GM21825 (cell line): ENCODE results near the gene BARX1.
"Not testable (repeated sequence)": the region's sequence is repeated elsewhere in the genome, so short reads cannot be mapped to it uniquely, and the experiment has no call there.

Experiments
- ATAC-seq: cut with Tn5 transposase; IDR thresholded peaks from one replicate; pipeline ENCODE4 v1.9.1; 2021; ENCODE audit warnings: mild to moderate bottlenecking, moderate library complexity; ENCODE audit not compliant: unreplicated experiment

Gene BARX1, protein sequence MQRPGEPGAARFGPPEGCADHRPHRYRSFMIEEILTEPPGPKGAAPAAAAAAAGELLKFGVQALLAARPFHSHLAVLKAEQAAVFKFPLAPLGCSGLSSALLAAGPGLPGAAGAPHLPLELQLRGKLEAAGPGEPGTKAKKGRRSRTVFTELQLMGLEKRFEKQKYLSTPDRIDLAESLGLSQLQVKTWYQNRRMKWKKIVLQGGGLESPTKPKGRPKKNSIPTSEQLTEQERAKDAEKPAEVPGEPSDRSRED

GRCh38 chr9:93955111-93955980 is at the start of gene BARX1:
TSS of gene BARX1 (minus strand) at chr9:93955355. CDS start at chr9:93955146, 209 bp downstream.
- ATAC-seq: no peak

DNA sequence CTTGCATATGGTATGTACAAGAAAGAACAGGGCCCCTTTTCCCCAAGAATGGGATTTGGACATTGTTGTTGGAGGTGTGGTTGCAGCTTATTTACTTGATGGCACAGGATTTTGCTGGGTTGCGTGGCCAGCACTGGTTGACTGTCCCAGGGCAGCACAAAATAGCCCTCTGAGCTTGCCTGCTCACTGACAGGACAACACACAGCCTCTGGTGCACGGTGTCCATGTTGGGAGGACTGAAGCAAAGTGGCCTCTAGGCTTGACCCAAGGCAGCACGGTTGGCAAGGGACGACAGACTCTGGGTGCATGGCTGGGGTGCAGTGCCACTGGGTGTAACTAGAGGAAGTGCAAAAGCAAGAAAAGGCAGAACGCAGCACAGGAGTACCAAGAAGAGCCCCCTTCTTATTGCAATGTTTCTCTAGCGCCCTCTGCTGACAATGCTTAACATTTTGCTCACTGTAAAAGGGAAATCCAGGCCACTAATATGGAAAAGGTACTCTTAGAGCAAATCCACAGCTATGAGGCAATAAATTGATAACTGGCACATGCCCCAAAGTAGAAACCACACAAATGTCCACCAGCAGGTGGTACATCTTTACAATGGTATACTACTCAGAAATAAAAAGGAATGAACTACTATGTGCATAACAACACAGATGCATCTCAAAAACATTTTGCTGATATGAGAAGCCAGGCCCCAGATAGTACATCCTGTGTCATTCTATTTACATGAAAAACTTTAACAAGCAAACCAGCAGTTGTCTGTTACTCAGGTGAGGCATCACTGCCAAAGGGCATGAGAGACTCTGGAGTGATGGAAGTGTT is 47.4 kb upstream of the BARX1 start:
- no peak for ATAC-seq

- ATAC-seq: no peak
These were observed 41.7 kb upstream of the BARX1 start for GRCh38 chr9:93996863-93997262.

GRCh38 chr9:93996367-93996766 is 41.2 kb upstream of the BARX1 start:
- ATAC-seq: no peak

DNA sequence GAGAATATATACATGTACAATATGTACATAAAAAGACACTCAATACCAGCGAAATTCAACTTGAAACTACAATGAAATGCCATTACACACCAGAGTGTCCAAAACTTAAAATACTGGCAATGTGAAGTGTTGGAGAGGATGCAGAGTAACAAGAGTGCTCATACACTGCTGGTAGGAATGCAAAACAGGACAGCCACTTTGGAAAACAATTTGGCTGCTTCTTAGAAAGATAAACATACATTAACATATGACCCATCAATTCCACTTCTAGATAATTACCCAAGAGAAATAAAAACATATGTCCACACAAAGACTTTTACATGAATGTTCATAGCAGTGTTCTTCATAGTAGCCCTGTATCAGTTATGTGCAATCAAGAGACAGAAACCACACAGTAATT is 39.4 kb upstream of the BARX1 start:
- no peak for ATAC-seq

DNA sequence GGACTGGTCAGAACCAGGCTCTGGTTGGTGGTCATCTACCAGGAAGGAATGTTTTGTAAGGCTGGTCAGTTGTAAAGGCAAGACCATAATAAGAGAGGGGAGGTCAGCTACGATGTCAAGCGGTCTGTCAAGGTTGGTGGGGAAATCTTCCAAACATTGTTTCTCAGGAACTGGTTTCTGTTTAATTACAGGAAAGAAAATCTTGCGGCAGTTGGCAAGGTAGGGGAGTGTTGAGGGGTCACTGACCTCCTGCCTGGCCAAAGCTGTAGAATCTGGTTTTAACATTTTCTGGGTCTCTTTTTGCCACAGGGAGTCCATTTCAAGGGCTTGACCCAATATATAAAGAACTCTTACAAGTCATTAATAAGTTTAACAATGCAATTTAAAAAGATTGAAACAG is 39.0 kb upstream of the BARX1 start:
- no peak for ATAC-seq

DNA sequence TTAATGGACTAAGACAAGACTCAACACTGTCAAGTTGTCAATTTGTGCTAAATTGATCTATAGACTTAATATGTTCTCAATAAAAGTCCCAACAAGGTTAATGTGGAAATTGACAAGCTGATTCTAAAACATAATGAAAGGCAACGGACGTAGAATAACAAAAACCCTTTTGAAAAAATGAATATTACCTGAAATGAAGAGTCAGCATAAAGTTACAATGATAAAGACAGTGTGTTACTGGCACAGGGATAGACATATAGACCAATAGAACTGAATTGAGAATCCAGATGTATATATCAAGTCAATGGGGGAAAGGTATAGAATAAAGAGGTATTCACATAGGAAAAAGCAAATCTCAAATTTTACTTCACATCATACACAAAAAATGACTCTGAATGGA is 37.7 kb upstream of the BARX1 start:
- no peak for ATAC-seq

- ATAC-seq: no peak
These were observed 35.3 kb upstream of the BARX1 start for GRCh38 chr9:93990448-93990847.

DNA sequence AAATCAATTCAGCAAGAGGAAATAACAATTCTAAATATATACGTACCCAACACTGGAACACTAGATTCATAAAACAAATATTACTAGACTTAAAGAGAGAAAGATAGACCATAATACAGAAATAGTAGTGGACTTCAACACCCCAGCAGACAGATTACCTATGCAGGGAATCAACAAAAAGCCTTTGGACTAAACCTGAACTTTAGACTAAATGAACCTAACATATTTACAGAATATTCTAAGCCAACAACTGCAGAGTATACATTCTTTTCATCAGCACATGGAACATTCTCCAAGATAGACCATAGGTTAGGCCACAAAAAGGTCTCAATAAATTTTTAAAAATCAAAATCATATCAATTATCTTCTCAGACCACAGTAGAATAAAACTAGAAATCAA is 32.9 kb upstream of the BARX1 start:
- ATAC-seq: no peak

- ATAC-seq: no peak
These were observed 29.7 kb upstream of the BARX1 start for GRCh38 chr9:93984860-93985259.

- ATAC-seq: no peak
These were observed 28.7 kb upstream of the BARX1 start for GRCh38 chr9:93983875-93984274.

DNA sequence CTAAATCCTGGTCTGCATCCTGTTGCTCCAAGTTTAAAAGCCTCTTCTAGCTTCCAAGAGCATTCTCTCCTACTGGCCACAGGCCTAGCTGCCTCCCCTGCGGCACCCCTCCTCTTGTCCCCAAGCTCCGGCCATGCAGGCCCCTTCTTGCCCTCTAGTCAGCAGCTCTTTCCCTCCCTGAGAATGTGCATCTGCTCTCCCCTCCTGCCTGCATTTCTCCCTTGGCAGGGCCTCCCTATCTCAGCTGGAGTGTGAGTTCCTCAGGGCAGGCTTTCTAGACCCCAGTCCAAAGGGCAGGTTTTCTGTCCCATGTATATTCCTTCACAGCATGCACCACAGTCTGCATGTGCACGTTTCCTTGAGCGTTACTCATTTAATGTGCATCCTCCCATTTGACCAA is 24.6 kb upstream of the BARX1 start:
- no peak for ATAC-seq

DNA sequence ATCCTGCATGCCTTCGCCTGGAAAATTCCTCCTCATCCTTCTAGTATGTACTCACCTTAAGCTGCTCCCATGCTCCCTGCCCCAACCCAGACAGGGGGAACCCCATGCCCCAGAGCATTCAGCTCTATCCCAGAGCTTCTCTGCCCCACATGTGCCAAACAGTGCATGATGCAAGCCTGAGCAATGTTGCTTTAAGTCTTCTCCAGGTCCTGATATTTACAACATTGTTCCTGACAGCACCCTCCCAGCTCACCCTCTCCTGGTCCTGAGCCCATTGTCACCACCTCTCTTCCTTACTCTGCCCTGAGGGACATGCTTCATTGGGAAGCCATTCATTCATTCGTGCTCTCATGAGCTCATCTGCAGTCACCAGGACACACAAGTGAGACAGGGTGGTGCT is 23.4 kb upstream of the BARX1 start:
- no peak for ATAC-seq

- no peak for ATAC-seq
These were observed 21.8 kb upstream of the BARX1 start for GRCh38 chr9:93976973-93977372.

- no peak for ATAC-seq
These were observed 20.9 kb upstream of the BARX1 start for GRCh38 chr9:93976081-93976480.

DNA sequence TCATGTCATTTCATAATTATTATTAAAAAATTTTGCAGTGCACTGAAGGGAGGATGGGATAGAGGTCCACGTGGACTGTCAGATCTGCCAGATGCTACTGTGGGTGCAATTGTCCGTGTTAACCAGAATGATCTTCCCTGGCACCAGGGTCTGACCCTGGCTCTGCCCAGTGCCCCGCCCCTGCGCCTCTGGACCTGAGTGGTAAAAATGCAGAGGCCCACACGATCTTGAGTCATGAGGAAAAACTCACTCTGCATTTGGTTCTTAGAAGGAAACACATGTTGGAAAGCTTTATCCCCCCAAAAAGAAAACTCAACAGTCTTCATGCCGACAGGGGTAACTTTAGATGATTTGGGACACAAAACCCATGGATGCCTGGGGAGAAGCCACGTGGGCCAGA is 20.1 kb upstream of the BARX1 start:
- ATAC-seq: no peak

- no peak for ATAC-seq
These were observed 19.0 kb upstream of the BARX1 start for GRCh38 chr9:93974151-93974550.

DNA sequence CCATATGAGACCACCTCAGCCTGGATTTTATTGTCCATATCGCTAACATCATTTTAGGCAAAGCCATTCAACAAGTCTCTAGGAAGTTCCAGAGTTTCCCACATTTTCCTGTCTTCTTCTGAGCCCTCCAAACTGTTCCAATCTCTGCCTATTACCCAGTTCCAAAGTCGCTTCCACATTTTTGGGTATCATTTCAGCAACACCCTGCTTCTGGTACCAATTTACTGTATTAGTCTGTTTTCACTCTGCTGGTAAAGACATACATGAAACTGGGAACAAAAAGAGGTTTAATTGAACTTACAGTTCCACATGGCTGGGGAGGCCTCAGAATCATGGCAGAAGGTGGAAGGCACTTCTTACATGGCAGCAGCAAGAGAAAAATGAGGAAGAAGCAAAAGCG is 17.5 kb upstream of the BARX1 start:
- not testable (repeated sequence) for ATAC-seq

DNA sequence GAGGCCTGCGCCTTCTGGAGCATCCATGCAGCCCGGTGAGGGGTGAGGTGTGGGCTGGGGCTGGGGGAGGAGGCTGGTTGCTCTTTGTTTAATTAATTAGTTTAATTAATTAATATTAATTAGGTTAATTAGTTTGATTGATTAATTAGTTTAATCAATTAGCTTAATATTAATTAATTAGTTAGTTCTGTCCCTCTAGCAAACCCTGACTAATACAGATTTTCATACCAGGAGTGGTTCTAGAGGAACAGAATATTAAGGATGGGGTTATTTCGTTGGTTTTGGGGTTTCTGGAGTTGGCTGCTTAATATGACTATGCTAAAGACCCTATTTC is 14.1 kb upstream of the BARX1 start:
- no peak for ATAC-seq

DNA sequence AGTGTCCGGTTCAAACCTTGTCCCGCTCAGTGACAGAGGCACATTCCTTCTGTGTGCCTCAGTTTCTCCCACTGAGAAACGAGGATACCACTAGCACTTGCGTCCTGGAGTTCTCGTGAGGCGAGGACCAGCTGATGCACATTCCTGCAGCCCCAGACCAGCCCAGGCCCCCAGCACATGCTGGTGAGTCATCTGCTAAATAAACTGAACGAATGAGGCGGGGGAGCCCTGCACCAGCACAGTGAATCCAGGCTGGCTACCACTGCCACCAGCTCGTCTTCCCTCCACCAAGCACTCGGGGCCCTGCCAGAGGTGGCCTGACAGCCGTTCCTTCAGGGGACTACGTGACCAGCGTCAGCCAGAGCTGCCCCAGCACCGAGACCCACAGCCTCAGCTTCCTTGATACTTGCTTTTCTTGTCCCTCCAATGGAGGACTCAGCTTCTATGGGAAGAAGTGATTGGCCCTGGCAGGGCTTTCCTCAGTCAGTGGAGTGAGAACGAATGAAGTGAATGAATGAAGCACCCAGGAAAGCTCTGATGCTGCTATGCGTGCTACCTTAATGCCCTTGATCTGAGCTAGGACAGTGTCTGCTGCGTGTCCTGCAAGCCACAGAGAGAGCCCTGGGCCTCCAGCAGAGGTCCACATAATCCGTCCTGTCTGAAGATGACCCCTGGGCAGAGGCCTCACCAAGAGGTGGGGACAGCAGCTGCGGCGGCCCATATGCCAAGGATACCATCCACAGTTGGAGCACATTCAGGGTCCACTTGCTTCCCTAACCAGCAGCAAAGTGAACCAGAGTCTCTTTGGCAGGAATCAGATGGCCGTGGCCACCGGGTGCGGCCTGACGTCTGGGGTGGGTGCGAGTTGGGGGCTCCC is 13.5 kb upstream of the BARX1 start:
- ATAC-seq: no peak
